Skin epidermis (tissue), 12 donors: ENCODE results near the gene KIF21A.

Source experiments
- H3K27ac ChIP-seq, 21 experiments: fragments of 200-600 bp; sonication (generic) in 11 of 21; one replicate each; pipeline ENCODE4 v1.5.0; 2020; ENCODE audit warnings: mild to moderate bottlenecking in 3 of 21, inconsistent platforms in 2 of 21, moderate library complexity in 2 of 21
- H3K4me3 ChIP-seq, 7 experiments: fragments of 200-600 bp; sonication (generic) in 2 of 7; one replicate each; pipeline ENCODE4 v1.5.0; 2020; ENCODE audit warnings: inconsistent platforms in 2 of 7, mild to moderate bottlenecking in 2 of 7, moderate library complexity in 1 of 7

The KIF21A gene

DNA sequence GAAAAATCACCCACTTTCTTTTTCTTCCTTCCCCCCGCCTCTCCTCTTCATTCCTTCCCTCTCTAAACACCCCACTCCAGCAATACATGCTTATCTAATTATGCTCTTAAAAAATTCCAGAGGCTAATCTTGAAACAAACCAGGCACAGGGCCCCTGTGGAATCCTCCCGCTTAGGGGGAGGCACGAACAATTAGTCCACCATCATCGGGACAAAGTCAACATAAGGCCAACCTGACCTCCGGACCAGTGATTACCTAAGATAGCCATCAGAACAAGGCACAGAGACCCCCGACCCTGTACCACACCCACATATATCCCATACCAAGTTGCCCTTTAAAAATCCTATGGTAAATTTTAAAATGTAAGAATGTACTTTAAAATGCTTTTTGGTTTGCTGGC is 47.1 kb downstream of the KIF21A start:
- Histone ChIP-seq H3K27ac (no peak overlapping the region), H3K4me3 (no peak overlapping the region)

DNA sequence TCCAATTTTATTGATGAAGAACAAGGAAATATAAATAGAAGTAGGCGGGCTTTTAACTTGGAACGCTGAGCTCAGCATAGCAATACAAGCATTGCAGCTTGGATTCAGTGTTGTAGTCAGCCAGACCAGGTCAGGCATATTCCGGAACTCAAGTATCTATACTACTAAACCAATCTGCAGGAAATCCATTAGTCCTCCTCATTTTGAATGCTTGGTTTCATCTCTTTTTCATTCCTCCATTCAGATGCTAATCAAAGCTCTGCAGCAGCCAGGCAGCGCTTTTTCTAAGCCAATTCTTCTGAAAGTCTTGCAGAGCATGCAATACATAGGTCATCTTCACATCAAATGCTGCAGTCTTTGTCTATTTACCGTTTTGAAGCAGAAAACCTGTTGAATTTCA is 49.0 kb downstream of the KIF21A start:
- H3K27ac ChIP-seq, result no peak overlapping the region
- no peak overlapping the region for H3K4me3 ChIP-seq

DNA sequence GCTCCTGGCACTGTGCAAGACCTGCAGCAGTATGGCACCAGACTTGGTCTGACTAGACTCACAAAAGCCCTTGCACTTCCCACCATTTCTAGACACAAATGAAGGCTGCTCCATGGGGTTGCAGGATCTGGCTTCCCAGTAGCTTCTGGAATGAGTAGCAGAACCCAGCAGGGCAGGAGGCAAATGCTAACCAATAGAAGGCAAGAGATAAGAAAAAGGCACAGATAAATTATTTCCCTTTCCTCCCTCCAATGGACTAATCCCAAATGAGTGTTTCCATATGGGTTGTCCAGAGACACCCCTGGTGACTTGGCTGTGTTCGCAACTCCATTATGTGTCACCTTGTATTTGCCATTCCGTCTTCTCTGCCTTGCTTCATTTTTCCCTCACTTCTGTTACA is 49.7 kb downstream of the KIF21A start:
- Histone ChIP-seq H3K27ac (no peak overlapping the region), H3K4me3 (no peak overlapping the region)

DNA sequence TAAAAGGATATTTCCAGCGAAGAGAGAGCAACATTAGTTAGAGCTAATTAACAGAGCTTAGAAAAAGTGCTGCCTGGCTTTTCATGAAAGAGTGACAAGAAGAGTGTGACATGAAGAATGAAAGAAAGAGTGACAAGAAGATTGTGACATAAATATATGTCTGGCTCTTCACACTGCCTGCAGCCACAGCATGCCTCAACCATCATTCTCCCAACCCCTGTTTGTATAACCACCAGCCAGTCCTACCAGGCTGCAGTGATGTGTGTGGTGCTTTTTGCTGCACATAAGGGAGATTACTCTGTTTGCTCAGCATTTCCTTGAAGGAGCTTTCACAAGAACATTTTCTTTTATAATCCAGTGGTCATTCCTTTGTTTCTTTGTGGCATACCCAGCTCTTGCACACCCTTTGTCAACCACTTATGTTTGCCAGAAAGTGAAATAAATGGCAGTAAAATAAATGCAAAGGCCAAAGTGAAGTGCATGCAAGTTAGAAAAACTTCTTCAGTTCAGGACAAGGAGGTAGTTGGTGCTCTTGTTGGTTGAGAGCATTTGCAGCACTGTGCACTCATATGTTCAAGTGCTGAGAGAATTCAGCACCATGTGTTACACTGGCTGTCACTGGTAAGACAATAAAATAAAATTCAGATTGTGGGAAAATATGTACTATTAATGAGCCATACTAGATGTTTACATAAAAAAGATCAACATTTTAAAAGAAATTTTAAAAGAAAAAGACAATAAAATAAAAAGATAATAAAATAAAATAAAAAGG is 50.6 kb downstream of the KIF21A start:
- no peak overlapping the region for H3K27ac ChIP-seq
- no peak overlapping the region for H3K4me3 ChIP-seq

DNA sequence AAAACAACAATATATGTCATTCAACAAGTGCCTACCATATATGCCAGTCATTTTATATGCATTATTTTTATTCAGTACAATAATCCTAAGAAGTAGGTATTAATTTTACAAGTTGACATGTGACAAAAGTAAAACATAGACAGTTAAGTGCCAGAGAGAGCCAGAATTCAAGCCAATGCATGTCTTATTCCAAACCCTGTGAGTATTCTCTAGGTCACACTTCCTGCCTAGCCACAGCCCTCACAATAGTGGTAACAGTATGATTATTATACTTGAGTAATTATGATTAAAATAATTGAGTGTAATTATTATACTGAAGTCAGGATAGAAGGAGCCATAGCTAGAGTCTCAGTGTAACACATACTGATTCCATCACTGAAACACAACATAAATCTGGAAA is 52.2 kb downstream of the KIF21A start:
- Histone ChIP-seq H3K4me3 (no peak overlapping the region), H3K27ac (no peak overlapping the region)

DNA sequence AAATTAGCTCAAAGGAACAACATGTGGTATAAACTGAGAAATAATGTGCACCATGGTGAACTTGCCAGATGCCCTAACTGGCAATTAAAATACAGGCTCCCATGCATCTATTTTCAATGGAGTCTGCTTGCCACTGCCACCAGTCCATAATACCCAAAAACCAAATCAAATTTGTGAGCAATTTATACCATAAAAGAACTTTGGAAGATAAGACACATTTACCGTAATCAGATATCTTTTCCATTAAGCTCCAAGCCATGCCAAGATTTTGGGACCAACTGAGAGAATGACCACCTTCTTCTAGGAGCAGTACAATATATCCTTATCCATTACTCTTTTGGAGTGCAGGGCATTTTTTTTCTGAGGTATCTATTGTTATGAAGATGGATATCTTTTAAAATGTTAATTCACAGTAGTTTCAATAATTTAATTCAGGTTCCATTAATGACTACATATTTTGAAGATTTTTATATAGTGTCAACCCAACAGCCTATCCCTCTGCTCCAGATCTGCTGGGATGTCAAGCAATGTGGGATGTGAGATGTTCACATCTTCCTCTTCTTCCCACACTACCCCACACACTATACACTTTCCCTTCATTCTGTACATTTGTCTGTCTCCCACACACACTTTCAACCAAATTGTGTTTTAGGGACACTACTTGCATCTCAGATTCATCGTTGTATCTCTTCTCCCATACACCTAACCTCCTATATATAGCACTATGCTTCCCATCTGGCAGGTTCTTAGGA is 53.3 kb downstream of the KIF21A start:
- Histone ChIP-seq H3K4me3 (no peak overlapping the region), H3K27ac (no peak overlapping the region)

DNA sequence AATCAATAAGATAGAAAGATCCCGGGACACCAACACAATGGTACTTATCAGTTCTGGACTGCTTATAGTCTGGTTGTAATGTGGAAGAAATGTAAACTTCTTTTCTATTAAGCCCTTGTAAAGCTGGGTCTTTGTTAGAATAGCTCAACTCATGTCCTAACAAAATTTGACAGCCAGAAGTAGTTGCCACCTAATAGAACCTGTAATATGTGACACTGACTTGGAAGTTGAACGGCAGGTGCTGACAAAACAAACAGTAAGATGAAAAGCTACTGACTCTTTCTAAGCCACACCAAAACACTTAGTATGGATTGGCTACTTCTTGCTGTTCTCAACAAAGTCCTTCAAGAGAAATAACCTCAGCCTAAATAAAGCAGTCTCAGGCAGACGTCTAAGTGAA is 56.6 kb downstream of the KIF21A start:
- no peak overlapping the region for H3K27ac ChIP-seq
- H3K4me3 ChIP-seq, result no peak overlapping the region

DNA sequence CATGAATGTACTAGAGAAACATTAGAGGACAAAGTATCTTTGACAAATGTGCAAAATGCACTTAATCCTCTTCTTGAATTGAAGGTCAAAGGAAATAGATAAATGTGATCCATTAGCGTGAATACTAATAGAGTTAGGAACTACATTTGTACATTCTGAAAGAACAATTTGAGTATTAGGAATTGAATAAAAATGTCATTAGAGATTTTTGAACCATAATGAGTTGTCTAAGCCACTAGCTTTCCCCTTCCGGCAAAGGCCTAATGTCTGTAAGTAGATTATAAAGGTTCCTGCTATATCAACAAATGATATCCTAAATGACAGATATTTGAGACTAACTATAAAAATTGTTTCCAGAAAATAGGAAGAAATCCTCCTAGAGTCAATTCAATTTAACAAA is 59.8 kb downstream of the KIF21A start:
- Histone ChIP-seq H3K27ac (no peak overlapping the region), H3K4me3 (no peak overlapping the region)

DNA sequence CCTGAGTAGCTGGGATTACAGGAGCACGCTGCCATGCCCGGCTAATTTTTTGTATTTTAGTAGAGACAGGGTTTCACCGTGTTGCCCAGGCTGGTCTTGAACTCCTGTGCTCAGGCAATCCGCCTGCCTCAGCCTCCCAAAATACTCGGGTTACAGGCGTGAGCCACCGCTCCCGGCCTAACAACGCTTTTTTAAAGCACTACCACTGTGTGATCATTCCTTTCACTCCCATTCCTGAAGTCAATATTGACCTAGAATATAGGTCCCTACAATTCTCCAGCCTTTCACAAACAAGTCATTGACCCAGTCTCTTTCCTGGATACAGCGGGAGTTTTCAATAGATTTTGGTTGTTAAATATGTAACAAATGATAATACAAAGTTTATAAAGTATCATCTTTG is 62.8 kb downstream of the KIF21A start:
- no peak overlapping the region for H3K27ac ChIP-seq
- no peak overlapping the region for H3K4me3 ChIP-seq

DNA sequence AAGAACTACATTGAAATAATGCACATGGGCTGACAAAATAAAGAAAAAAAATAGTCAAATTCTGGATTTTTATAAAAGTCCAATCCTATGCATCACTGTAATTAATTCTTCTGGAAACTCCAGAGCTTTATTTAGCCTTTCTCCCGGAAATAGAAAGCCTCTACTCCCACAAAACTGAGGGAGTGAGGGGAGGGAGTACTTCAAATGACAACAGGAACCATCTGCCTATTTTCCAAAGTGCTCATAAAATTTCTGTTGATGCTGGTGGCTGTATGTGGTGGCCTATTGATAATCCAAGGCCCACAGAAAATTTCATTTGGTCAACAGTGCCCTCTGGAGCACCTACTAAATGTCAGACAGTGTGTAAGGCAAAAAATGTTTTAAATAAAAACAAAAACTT is 64.6 kb downstream of the KIF21A start:
- Histone ChIP-seq H3K27ac (no peak overlapping the region), H3K4me3 (no peak overlapping the region)

DNA sequence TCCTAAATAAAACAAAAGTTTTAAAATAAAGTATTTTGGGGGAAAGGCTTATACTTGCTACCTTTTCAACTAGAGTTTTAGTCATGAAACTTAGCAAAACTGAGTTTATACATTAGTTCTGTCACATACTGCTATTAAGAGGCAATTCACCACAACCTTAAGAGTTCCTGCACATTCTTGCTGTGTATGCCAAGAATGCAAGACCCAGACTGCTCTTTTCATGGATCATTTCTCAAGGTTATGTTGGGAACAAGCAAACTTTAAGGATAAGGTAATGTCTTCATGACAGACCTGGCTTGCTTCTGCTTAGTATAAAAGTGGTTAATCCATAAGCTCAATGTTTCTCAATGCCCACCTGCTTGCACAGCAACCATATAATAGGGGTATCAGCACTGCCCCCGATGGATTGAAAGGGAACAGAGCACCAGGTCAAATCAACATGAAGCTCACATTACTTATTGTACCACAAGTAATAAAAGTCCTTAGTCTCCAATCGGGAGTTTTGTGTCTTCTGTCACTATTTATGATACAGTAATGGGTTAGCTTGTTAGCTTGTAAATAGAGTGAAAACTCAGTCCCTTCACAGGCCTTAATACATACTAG is 67.6 kb downstream of the KIF21A start:
- Histone ChIP-seq H3K4me3 (no peak overlapping the region), H3K27ac (no peak overlapping the region)

DNA sequence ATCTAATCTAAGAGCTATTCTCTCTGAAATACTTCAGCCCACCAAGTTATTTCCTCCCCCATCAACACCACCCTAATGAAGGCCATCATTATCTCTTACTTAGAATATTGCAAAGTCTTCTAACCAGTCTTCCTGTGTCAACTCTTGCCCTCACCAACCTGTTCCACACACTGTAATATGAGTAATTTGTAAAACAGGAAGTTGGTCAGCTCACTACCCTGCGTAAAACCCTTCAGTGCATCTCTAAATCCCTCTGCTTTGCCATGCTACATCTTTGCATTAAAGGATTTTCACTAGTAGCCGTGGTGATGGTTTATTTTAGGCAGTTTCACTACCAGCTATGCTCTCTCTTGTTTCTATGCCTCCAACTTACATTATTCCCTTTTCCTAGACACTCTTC is 70.0 kb downstream of the KIF21A start:
- H3K4me3 ChIP-seq, result no peak overlapping the region
- H3K27ac ChIP-seq, result peak overlapping the region in 1 of 21 experiments; percentile 32

DNA sequence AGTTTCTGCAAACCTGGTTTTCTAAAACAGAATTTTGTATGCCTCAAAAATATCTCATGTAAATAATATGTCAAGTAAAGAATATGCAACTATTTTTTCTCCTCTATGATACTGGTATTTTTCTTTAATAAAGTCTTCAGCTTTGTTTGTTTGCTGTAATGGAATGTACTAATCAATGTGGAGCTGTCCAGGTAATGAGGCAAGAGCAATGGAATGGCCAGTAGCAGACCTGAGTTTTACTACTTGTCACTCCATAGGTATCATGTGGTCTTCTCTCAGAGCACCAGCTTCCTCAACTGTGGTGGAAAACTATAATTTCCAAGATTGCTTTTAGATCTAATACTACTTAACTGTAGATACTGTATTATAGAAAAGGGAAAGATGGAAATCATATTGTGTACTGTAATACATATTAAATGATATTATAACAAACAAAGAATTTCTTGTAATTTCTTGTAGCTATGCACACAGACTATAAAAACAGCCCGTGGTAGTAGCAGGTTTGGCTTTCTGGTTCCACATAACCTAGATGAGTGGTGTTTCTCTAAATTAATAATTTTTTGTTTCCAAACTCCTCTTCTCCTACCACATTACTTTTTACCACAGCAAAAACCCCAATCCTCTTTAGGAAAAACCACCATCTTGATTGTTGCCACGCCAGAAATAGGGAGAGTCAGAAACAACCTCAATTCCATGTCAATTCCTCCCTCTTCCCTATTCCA is 70.6 kb downstream of the KIF21A start:
- H3K4me3 ChIP-seq, result no peak overlapping the region
- H3K27ac ChIP-seq, result peak overlapping the region in 1 of 21 experiments; percentile 32

DNA sequence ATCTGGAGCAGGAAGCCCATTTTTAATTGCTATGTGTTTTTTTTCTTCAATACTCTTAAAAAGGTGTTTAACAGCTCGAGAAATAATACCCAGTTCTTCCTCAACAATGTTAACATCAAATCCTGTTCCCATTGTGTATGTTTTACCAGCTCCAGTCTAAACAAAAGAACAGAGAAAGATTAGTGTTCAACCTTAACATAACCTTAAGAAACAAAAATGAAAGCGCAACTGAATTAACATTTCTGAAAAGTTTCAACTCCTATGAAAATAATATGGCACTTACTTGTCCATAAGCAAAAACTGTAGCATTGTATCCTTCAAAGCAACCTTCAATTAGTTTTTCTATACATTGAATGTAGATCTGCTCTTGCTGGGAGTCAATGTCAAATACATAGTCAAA is 73.2 kb downstream of the KIF21A start:
- Histone ChIP-seq H3K27ac (no peak overlapping the region), H3K4me3 (no peak overlapping the region)

DNA sequence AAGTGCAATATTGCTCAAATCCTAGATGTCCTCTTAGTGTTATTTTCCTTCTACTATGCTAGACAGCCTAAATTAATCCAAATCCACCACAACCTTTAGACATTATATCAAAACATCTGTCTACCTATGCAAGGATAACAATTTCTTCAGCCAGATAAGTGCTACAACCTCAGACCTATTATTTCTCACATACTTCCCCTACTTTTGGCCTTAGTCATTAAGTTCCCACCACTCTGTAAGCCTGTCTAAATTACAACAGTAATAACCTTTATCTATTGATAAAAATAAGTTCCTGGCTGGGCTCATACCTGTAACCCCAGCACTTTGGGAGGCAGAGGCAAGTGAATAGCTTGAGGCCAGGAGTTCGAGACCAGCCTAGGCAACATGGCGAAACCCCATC is 74.0 kb downstream of the KIF21A start:
- no peak overlapping the region for H3K27ac ChIP-seq
- no peak overlapping the region for H3K4me3 ChIP-seq

DNA sequence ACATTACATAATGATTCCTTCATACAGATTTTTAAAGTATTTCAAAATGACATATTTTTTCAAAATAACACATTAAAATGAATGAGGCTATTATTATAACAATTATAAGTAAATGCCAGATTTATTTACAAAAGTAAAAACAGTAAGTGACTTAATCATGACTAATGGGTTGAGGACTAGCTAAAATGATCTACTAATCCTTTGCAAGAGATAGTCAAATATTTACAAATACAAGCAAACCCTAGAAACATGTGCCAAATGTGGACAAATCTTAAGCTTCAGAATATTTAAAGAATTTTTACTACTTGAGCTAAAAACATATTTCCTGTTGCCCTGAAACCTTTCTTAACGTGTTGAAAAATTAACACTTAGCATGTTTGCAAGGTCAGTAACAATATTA is 74.8 kb downstream of the KIF21A start:
- Histone ChIP-seq H3K27ac (no peak overlapping the region), H3K4me3 (no peak overlapping the region)

DNA sequence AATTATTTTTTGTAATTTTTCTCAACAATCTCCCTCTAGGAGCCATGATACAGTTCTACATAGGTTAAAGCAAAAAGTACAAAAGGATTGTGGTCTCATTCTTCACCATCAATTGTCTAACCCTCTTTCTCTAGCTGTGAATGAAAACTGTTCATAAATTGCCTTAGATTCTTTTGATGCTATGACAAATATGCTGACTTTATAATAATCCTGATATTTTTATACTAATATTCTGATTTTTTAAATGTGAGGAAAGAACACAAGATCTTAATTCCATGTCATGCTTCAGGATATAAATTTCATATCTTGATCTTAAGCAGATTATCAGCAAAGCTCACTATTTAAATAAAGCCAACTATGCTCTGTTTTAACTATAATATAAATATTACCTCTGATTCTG is 75.4 kb downstream of the KIF21A start:
- H3K27ac ChIP-seq, result no peak overlapping the region

DNA sequence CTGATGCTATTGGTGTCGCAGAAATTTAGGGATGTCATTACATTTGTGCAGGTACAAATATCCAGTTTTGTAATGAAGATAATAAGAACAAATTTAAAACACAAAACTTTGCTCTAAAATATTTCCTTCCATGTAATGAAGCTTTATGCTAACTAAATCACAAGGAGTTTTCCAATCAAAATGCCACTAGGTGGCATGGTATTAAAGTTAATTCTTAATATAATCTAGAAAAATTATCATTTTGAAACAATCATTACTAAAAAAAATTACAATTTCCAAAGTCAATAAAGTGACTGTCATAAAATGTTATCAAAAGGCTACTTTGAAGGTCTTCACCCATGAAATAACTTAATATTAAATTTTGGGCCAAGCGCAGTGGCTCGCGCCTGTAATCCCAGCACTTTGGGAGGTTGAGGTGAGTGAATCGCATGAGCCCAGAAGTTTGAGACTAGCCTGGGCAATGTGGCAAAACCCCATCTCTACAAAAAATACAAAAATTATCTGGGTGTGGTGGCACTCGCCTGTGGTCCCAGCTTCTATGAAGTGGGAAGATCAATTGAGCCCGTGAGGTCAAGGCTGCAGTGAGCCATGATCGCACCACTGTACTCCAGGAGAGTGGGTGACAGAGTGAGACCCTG is 77.4 kb downstream of the KIF21A start:
- Histone ChIP-seq H3K4me3 (no peak overlapping the region), H3K27ac (no peak overlapping the region)

More for the DNA sequence above, 75.4 kb downstream of the KIF21A start:
- H3K4me3 ChIP-seq, result no peak overlapping the region

DNA sequence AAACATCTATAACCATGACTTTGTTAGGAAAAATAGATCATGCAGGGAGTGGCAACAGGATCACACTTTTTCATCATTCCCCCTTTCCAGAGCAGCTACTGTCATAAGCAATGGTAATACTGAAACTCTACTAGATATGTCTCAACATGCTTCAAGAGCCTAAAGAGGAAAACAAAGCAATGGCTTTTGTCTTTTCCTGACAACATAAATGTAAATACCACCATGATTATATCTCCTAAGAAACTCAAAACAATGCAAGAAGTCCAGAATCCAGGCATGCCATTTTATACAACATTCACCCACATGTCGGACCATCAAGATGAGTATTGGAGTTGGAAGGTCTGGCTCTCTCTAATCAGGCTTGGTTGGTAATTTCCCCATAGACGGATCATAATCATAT is 78.7 kb downstream of the KIF21A start:
- no peak overlapping the region for H3K27ac ChIP-seq
- no peak overlapping the region for H3K4me3 ChIP-seq

DNA sequence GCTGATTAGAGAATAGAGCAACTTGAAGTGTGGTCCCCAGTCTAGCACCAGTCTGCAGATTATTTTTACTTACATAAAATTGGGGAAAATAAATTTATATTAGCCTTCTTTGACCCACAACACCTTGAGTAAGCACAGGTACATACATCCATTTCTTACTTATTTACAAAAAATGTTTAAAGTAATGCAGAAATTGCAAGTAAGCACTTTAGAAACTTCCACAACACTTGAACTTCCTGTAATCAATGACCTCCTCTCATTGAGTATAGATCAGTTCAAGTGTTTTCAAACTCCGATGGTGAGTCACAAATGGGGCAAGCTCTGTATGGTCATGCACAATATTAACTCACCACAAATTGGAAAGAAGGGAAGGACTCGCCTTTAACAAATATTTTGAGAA is 83.3 kb downstream of the KIF21A start:
- Histone ChIP-seq H3K4me3 (no peak overlapping the region), H3K27ac (no peak overlapping the region)
